Lower leg skin (tissue), 3 donors: ENCODE results near the gene ARAP3.

Source experiments
- POLR2A ChIP-seq, 2 donors: fragments of 450-650 bp; IDR thresholded peaks; one replicate each; pipeline ENCODE4 v1.6.1; 2016 to 2017; ENCODE audit warnings: antibody characterized with exemption in 2 of 2, mild to moderate bottlenecking in 1 of 2, moderate library complexity in 1 of 2
- TF ChIP-seq, protein P1 (sequence below), 3 donors: fragments of 450-650 bp; IDR thresholded peaks; one replicate each; pipeline ENCODE4 v1.5.1; 2016; ENCODE audit warnings: antibody characterized with exemption in 3 of 3, mild to moderate bottlenecking in 3 of 3, moderate library complexity in 2 of 3

GRCh38 chr5:141608046-141608445 lies 74.0 kb downstream of the ARAP3 start:
- TF ChIP-seq, protein P1, sequence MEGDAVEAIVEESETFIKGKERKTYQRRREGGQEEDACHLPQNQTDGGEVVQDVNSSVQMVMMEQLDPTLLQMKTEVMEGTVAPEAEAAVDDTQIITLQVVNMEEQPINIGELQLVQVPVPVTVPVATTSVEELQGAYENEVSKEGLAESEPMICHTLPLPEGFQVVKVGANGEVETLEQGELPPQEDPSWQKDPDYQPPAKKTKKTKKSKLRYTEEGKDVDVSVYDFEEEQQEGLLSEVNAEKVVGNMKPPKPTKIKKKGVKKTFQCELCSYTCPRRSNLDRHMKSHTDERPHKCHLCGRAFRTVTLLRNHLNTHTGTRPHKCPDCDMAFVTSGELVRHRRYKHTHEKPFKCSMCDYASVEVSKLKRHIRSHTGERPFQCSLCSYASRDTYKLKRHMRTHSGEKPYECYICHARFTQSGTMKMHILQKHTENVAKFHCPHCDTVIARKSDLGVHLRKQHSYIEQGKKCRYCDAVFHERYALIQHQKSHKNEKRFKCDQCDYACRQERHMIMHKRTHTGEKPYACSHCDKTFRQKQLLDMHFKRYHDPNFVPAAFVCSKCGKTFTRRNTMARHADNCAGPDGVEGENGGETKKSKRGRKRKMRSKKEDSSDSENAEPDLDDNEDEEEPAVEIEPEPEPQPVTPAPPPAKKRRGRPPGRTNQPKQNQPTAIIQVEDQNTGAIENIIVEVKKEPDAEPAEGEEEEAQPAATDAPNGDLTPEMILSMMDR (IDR thresholded peaks at IDR 0.05), result no peak
- no peak for TF ChIP-seq POLR2A (IDR thresholded peaks at IDR 0.05)
